ENCODE measurements around the gene RFX4. TPM values are rescaled to one million over a fixed set of nuclear protein-coding genes. Genes with fewer than 3 reads are reported as not detected.

RFX4 gene
- total and polyA plus RNA-seq, 10 of the 15 experiments (the other 5 are each of a cell fraction or from before 2014, with no cell fraction given) = 0.02 to 0.23 TPM; not detected in 8

DNA sequence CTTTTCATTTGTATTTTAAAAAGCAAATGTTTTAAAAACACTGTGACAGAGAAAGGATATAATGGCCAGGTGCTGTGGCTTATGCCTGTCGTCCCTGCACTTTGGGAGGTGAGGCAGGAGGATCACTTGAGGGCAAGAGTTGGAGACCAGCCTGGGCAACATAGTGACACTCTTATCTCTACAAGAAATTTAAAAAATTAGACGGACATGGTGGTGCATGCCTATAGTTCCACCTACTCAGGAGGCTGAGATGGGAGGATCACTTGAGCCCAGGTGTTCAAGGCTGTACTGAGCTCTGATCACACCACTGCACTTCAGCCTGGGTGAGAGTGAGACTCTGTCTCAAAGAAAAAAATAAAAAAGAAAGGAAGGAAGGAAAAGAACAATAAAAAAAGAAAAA lies 7.8 kb downstream of the RFX4 start:
- WGBS (ENCODE audit: insufficient coverage, insufficient replicate concordance, low lambda C conversion rate, missing lambda C conversion rate) = 5% methylated on average over 1 of the region's 2 CpGs
- Histone ChIP-seq H3K36me3 (ENCODE audit: control insufficient read depth in 2 of 2, insufficient read depth in 2 of 2, low read length in 1 of 2) (no peaks in the 10 kb centered on the region), H3K79me2 (ENCODE audit: control insufficient read depth, insufficient read depth, low read length) (no peaks in the 10 kb centered on the region), H3K4me3 (no peak overlapping the region), H3K9me3 (replicated peaks; ENCODE audit: control insufficient read depth, insufficient read depth, low read length) (no peaks in the 10 kb centered on the region), H3K4me2 (ENCODE audit: control insufficient read depth, insufficient read depth) (no peak overlapping the region), H3K9ac (ENCODE audit: control insufficient read depth, insufficient read depth, low read length) (no peak overlapping the region), H2AFZ (ENCODE audit: control insufficient read depth, low read depth, low read length) (no peak overlapping the region), H3K27me3 (replicated peaks in 1 of 2; ENCODE audit: control insufficient read depth in 2 of 2, insufficient read depth in 2 of 2, low read length in 1 of 2) (peaks cover 6 to 11% of the 10 kb centered on the region in 2 experiments), H3K4me1 (ENCODE audit: control insufficient read depth, insufficient read depth, low read length) (no peaks in the 10 kb centered on the region), H4K20me1 (ENCODE audit: control insufficient read depth, insufficient read depth) (no peaks in the 10 kb centered on the region), H3K27ac (ENCODE audit: control insufficient read depth, insufficient read depth) (no peak overlapping the region)
- intact Hi-C loops (cut with micrococcal nuclease; ENCODE audit: unreplicated experiment) = no loop called here
- ChIA-PET SMC1A (ENCODE audit: uncharacterized antibody, unreplicated experiment) (no interaction called here), POLR2A (no interaction called here), CTCF (interaction anchor here (0.8 kb wide), 1 partner anchor 223 kb away, joined by 7 read pairs; no protein-coding TSS in a partner anchor), RAD21 (ENCODE audit: unreplicated experiment) (no interaction called here)
- BruUV-seq (replicated peaks) = no TSS peak
- DNase-seq (ENCODE audit: low read depth, low spot score) (no peak), ATAC-seq (no peak), FAIRE-seq (no peak)
- in situ Hi-C loops (cut with MboI) = no loop called here
- TF ChIP-seq, protein P1, sequence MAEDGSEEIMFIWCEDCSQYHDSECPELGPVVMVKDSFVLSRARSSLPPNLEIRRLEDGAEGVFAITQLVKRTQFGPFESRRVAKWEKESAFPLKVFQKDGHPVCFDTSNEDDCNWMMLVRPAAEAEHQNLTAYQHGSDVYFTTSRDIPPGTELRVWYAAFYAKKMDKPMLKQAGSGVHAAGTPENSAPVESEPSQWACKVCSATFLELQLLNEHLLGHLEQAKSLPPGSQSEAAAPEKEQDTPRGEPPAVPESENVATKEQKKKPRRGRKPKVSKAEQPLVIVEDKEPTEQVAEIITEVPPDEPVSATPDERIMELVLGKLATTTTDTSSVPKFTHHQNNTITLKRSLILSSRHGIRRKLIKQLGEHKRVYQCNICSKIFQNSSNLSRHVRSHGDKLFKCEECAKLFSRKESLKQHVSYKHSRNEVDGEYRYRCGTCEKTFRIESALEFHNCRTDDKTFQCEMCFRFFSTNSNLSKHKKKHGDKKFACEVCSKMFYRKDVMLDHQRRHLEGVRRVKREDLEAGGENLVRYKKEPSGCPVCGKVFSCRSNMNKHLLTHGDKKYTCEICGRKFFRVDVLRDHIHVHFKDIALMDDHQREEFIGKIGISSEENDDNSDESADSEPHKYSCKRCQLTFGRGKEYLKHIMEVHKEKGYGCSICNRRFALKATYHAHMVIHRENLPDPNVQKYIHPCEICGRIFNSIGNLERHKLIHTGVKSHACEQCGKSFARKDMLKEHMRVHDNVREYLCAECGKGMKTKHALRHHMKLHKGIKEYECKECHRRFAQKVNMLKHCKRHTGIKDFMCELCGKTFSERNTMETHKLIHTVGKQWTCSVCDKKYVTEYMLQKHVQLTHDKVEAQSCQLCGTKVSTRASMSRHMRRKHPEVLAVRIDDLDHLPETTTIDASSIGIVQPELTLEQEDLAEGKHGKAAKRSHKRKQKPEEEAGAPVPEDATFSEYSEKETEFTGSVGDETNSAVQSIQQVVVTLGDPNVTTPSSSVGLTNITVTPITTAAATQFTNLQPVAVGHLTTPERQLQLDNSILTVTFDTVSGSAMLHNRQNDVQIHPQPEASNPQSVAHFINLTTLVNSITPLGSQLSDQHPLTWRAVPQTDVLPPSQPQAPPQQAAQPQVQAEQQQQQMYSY (CRISPR knock-in tag; IDR thresholded peaks at IDR 0.05) = no peak
- TF ChIP-seq IRF4 (IDR thresholded peaks at IDR 0.05; ENCODE audit: low read depth, low read length) (no peak), IKZF2 (IDR thresholded peaks at IDR 0.05) (no peak), CBFB (IDR thresholded peaks at IDR 0.05; ENCODE audit: low read depth) (no peak), PAX8 (IDR thresholded peaks at IDR 0.05) (no peak), ZBTB11 (CRISPR knock-in tag; IDR thresholded peaks at IDR 0.05) (no peak), SIX5 (IDR thresholded peaks at IDR 0.05; ENCODE audit: low read depth, low read length, severe bottlenecking) (no peak), ZBTB33 (IDR thresholded peaks at IDR 0.05) (no peak), CEBPB (IDR thresholded peaks at IDR 0.05; ENCODE audit: borderline replicate concordance in 1 of 2, low read depth in 2 of 2, low read length in 2 of 2) (no peak), CREB1 (IDR thresholded peaks at IDR 0.05; ENCODE audit: low read depth) (no peak)
- TF ChIP-seq, protein P2, sequence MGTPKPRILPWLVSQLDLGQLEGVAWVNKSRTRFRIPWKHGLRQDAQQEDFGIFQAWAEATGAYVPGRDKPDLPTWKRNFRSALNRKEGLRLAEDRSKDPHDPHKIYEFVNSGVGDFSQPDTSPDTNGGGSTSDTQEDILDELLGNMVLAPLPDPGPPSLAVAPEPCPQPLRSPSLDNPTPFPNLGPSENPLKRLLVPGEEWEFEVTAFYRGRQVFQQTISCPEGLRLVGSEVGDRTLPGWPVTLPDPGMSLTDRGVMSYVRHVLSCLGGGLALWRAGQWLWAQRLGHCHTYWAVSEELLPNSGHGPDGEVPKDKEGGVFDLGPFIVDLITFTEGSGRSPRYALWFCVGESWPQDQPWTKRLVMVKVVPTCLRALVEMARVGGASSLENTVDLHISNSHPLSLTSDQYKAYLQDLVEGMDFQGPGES (IDR thresholded peaks at IDR 0.05) = no peak

Data from GM12878 (cell line).